GM12892 (cell line): Measurements from ENCODE around the gene TM2D1.

Experiments
- POLR2A ChIP-seq: IDR thresholded peaks from 2 replicates; pipeline ENCODE4 v1.6.1; 2011; ENCODE audit warnings: low read depth, low read length, control low read depth
- POLR2AphosphoS5 ChIP-seq: IDR thresholded peaks from 2 replicates; pipeline ENCODE4 v1.6.1; 2011; ENCODE audit warnings: low read depth, low read length, control low read depth

GRCh38 chr1:61687901-61688300 lies 37.0 kb downstream of the TM2D1 start:
- TF ChIP-seq POLR2AphosphoS5, result no peak
- TF ChIP-seq POLR2A, result no peak
